Neural cell (in vitro differentiated cells): ENCODE data around the gene CXCL13. TPM values are rescaled to one million over a fixed set of nuclear protein-coding genes. Genes with fewer than 3 reads are reported as not detected.

Experiments used
- H2AFZ ChIP-seq: fragments of 200-600, 300-800 bp; sonication (generic), shearing (Covaris generic); 2 replicates; pipeline ENCODE4 v1.6.0; 2014; ENCODE audit warnings: low read depth, mild to moderate bottlenecking, antibody characterized with exemption, low read length, moderate library complexity
- H3F3A ChIP-seq: fragments of 200-600 bp; shearing (Covaris generic); 2 replicates; pipeline ENCODE4 v1.6.1; 2016; ENCODE audit warnings: mild to moderate bottlenecking, moderate library complexity, mixed read lengths, antibody characterized with exemption, low read length; ENCODE audit not compliant: insufficient read depth, poor library complexity, severe bottlenecking
- H3K27ac ChIP-seq: fragments of 200-600, 300-800 bp; sonication (generic), shearing (Covaris generic); 2 replicates; pipeline ENCODE4 v1.5.1; 2014; ENCODE audit warnings: mild to moderate bottlenecking, low read length, moderate library complexity
- H3K27me3 ChIP-seq: fragments of 300-800, 200-600 bp; sonication (generic), shearing (Covaris generic); 2 replicates; pipeline ENCODE4 v1.6.0; 2014; ENCODE audit warnings: mild to moderate bottlenecking, low read depth, low read length, moderate library complexity; ENCODE audit not compliant: insufficient read depth
- H3K36me3 ChIP-seq: fragments of 300-800, 200-600 bp; sonication (generic), shearing (Covaris generic); 2 replicates; pipeline ENCODE4 v1.5.1; 2014; ENCODE audit warnings: mild to moderate bottlenecking, antibody characterized with exemption, low read length, moderate library complexity; ENCODE audit not compliant: insufficient read depth
- H3K4me2 ChIP-seq: fragments of 300-800, 200-600 bp; sonication (generic), shearing (Covaris generic); 2 replicates; pipeline ENCODE4 v1.6.0; 2014; ENCODE audit warnings: mild to moderate bottlenecking, low read length
- H3K4me3 ChIP-seq: fragments of 300-800, 200-600 bp; sonication (generic), shearing (Covaris generic); 2 replicates; pipeline ENCODE4 v1.5.1; 2014; ENCODE audit warnings: mild to moderate bottlenecking, low read length, moderate library complexity
- H3K79me2 ChIP-seq: fragments of 200-600 bp; shearing (Covaris generic); replicated peaks from 2 replicates; pipeline ENCODE4 v1.6.0; 2014; ENCODE audit warnings: mild to moderate bottlenecking, low read length, moderate library complexity; ENCODE audit not compliant: insufficient read depth
- H3K9ac ChIP-seq: fragments of 300-800, 200-600 bp; sonication (generic), shearing (Covaris generic); 2 replicates; pipeline ENCODE4 v1.6.1; 2016; ENCODE audit warnings: mild to moderate bottlenecking, low read length, mixed read lengths
- H3K9me2 ChIP-seq: fragments of 200-600 bp; shearing (Covaris generic); 2 replicates; pipeline ENCODE4 v1.6.1; 2016; ENCODE audit warnings: mild to moderate bottlenecking, low read length, mixed read lengths; ENCODE audit not compliant: insufficient read depth
- H3K9me3 ChIP-seq: fragments of 200-600, 300-800 bp; sonication (generic), shearing (Covaris generic); 2 replicates; pipeline ENCODE4 v1.6.1; 2016; ENCODE audit warnings: mild to moderate bottlenecking, mixed run types, low read length, moderate library complexity, mixed read lengths
- H4K20me1 ChIP-seq: fragments of 200-600 bp; shearing (Covaris generic); 2 replicates; pipeline ENCODE4 v1.6.1; 2016; ENCODE audit warnings: mild to moderate bottlenecking, mixed run types; ENCODE audit not compliant: insufficient read depth
- EP300 ChIP-seq: fragments of 450-650 bp; conservative IDR thresholded peaks from 2 replicates; pipeline ENCODE4 v1.6.1; 2014; ENCODE audit warnings: antibody characterized with exemption, mild to moderate bottlenecking, moderate library complexity; ENCODE audit not compliant: poor library complexity, severe bottlenecking
- EZH2 ChIP-seq: fragments of 200-600, 300-800 bp; shearing (Covaris generic), sonication (generic); IDR thresholded peaks from 2 replicates; pipeline ENCODE4 v1.6.1; 2014; ENCODE audit warnings: antibody characterized with exemption, low read length, borderline replicate concordance, mild to moderate bottlenecking; ENCODE audit not compliant: insufficient read depth, poor library complexity, severe bottlenecking
- MXI1 ChIP-seq: fragments of 450-650 bp; conservative IDR thresholded peaks from 2 replicates; pipeline ENCODE4 v1.6.1; 2014; ENCODE audit warnings: antibody characterized with exemption, mild to moderate bottlenecking; ENCODE audit not compliant: poor library complexity, severe bottlenecking
- POLR2AphosphoS5 ChIP-seq: IDR thresholded peaks from 2 replicates; pipeline ENCODE4 v1.6.1; 2012
- RAD21 ChIP-seq: fragments of 450-650 bp; conservative IDR thresholded peaks from 2 replicates; pipeline ENCODE4 v1.6.1; 2014; ENCODE audit warnings: antibody characterized with exemption, mild to moderate bottlenecking, moderate library complexity
- SMC3 ChIP-seq: fragments of 450-650 bp; conservative IDR thresholded peaks from 2 replicates; pipeline ENCODE4 v1.6.1; 2014; ENCODE audit warnings: antibody characterized with exemption, mild to moderate bottlenecking, moderate library complexity; ENCODE audit not compliant: poor library complexity
- TAF1 ChIP-seq: IDR thresholded peaks from 2 replicates; pipeline ENCODE4 v1.6.1; 2012; ENCODE audit warnings: low read depth
- polyA plus RNA-seq: library from polyadenylated mRNA; depleted of rRNA; stranded (reverse); fragments of >200 nt; gene quantifications from 2 replicates; pipeline ENCODE4 v1.2.3, GENCODE V29; 2014
- TF ChIP-seq, protein P1 (sequence below): IDR thresholded peaks from 2 replicates; pipeline ENCODE4 v1.6.1; 2012; ENCODE audit warnings: borderline replicate concordance
- TF ChIP-seq, protein P2 (sequence below): fragments of 450-650 bp; IDR thresholded peaks from 2 replicates; pipeline ENCODE4 v1.5.1; 2014; ENCODE audit warnings: antibody characterized with exemption, mild to moderate bottlenecking, moderate library complexity; ENCODE audit not compliant: poor library complexity, severe bottlenecking

CXCL13 gene
- polyA plus RNA-seq, 1 donor from 2014 or later, result not detected

DNA sequence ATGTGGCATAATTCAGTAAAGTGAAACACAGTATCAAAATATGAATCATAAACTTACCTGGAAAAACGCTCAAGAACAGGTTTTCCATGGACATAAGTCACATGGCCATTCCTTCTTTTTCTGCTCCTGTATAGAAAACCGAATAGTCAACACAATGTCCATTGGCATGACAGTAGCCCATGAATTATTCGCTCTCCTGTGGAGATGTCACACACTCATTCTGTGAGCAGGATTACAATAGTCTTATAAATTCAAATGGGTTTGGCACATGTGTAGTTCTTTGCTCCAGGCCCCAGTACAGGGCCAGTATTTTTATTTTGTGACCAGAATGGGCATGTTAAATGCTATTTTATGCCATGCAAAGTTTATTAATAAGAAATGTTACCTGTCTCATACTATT, 15.1 kb upstream of the CXCL13 start:
- Histone ChIP-seq H3K27me3 (no peaks in the 10 kb centered on the region), H3K9ac (no peak overlapping the region), H3F3A (no peaks in the 10 kb centered on the region), H2AFZ (no peak overlapping the region), H3K4me2 (no peak overlapping the region), H3K4me3 (no peak overlapping the region), H3K27ac (no peak overlapping the region), H3K36me3 (no peaks in the 10 kb centered on the region), H3K79me2 (no peaks in the 10 kb centered on the region), H4K20me1 (no peaks in the 10 kb centered on the region), H3K9me3 (no peaks in the 10 kb centered on the region), H3K9me2 (no peaks in the 10 kb centered on the region)
- TF ChIP-seq, protein P1, sequence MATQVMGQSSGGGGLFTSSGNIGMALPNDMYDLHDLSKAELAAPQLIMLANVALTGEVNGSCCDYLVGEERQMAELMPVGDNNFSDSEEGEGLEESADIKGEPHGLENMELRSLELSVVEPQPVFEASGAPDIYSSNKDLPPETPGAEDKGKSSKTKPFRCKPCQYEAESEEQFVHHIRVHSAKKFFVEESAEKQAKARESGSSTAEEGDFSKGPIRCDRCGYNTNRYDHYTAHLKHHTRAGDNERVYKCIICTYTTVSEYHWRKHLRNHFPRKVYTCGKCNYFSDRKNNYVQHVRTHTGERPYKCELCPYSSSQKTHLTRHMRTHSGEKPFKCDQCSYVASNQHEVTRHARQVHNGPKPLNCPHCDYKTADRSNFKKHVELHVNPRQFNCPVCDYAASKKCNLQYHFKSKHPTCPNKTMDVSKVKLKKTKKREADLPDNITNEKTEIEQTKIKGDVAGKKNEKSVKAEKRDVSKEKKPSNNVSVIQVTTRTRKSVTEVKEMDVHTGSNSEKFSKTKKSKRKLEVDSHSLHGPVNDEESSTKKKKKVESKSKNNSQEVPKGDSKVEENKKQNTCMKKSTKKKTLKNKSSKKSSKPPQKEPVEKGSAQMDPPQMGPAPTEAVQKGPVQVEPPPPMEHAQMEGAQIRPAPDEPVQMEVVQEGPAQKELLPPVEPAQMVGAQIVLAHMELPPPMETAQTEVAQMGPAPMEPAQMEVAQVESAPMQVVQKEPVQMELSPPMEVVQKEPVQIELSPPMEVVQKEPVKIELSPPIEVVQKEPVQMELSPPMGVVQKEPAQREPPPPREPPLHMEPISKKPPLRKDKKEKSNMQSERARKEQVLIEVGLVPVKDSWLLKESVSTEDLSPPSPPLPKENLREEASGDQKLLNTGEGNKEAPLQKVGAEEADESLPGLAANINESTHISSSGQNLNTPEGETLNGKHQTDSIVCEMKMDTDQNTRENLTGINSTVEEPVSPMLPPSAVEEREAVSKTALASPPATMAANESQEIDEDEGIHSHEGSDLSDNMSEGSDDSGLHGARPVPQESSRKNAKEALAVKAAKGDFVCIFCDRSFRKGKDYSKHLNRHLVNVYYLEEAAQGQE, result no peak
- TF ChIP-seq EP300, result no peak
- TF ChIP-seq, protein P2, sequence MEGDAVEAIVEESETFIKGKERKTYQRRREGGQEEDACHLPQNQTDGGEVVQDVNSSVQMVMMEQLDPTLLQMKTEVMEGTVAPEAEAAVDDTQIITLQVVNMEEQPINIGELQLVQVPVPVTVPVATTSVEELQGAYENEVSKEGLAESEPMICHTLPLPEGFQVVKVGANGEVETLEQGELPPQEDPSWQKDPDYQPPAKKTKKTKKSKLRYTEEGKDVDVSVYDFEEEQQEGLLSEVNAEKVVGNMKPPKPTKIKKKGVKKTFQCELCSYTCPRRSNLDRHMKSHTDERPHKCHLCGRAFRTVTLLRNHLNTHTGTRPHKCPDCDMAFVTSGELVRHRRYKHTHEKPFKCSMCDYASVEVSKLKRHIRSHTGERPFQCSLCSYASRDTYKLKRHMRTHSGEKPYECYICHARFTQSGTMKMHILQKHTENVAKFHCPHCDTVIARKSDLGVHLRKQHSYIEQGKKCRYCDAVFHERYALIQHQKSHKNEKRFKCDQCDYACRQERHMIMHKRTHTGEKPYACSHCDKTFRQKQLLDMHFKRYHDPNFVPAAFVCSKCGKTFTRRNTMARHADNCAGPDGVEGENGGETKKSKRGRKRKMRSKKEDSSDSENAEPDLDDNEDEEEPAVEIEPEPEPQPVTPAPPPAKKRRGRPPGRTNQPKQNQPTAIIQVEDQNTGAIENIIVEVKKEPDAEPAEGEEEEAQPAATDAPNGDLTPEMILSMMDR, result no peak
- TF ChIP-seq SMC3, result no peak
- no peak for TF ChIP-seq EZH2
- TF ChIP-seq RAD21, result no peak

DNA sequence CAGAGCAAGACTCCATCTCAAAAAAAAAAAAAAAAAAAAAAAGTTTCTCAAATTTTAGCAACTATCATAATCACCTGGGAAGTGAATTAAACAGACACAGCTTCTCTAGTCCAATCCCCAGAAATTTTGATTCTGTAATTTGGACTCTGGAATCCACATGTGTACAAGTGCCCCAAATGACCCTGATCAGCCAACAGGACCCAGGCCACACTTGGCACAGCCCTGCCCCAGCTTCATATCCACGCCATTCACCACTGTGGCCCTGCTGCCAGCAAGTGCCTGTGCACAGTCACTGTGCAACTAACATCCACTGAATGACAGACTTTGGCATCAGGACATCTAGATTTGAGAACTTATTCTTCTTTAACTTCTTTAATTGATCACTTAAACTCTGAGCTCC, 14.1 kb upstream of the CXCL13 start:
- Histone ChIP-seq H3K27ac (no peak overlapping the region), H2AFZ (no peak overlapping the region), H3K9me3 (no peaks in the 10 kb centered on the region), H4K20me1 (no peaks in the 10 kb centered on the region), H3K4me3 (no peak overlapping the region), H3K9me2 (no peaks in the 10 kb centered on the region), H3K9ac (no peak overlapping the region), H3K4me2 (no peak overlapping the region), H3F3A (no peaks in the 10 kb centered on the region), H3K79me2 (no peaks in the 10 kb centered on the region), H3K36me3 (no peaks in the 10 kb centered on the region), H3K27me3 (no peaks in the 10 kb centered on the region)
- no peak for TF ChIP-seq POLR2AphosphoS5
- no peak for TF ChIP-seq SMC3
- TF ChIP-seq TAF1, result no peak
- TF ChIP-seq EZH2, result no peak
- no peak for TF ChIP-seq MXI1
- TF ChIP-seq, protein P1, result no peak
- no peak for TF ChIP-seq RAD21
- TF ChIP-seq, protein P2, result no peak
- no peak for TF ChIP-seq EP300
